Small intestine (tissue), 7 donors: ENCODE measurements around the gene LRRD1. TPM values are rescaled to one million over a fixed set of nuclear protein-coding genes. Genes with fewer than 3 reads are reported as not detected.
"Not testable (repeated sequence)": the region's sequence is repeated elsewhere in the genome, so short reads cannot be mapped to it uniquely, and the experiment has no call there.

Source experiments
- DNase-seq, 2 donors: peaks; one replicate each; pipeline versions ENCODE4 v3.0.0 to v3.0.0-alpha.2; 2013
- FAIRE-seq: peaks from 2 replicates; lab custom pipeline; 2012; peaks lifted over from hg19 to GRCh38; lab: Jason Lieb, UNC
- H3K27ac ChIP-seq, 3 donors: one replicate each; pipeline ENCODE4 v1.5.1; 2013; ENCODE audit warnings: low read length in 2 of 3, mild to moderate bottlenecking in 2 of 3, control low read depth in 1 of 3, inconsistent platforms in 1 of 3, low read depth in 1 of 3, moderate library complexity in 1 of 3
- H3K27me3 ChIP-seq, 3 donors: one replicate each; pipeline ENCODE4 v1.6.1; 2013; ENCODE audit warnings: low read length in 3 of 3, inconsistent platforms in 1 of 3; ENCODE audit not compliant: control insufficient read depth in 3 of 3, insufficient read depth in 3 of 3
- H3K36me3 ChIP-seq, 3 donors: one replicate each; pipeline ENCODE4 v1.6.1; 2013; ENCODE audit warnings: low read length in 3 of 3, inconsistent platforms in 1 of 3, low read depth in 1 of 3, mild to moderate bottlenecking in 1 of 3, moderate library complexity in 1 of 3; ENCODE audit not compliant: control insufficient read depth in 3 of 3, insufficient read depth in 2 of 3
- H3K4me1 ChIP-seq, 3 donors: one replicate each; pipeline ENCODE4 v1.6.1; 2013; ENCODE audit warnings: low read length in 2 of 3, inconsistent platforms in 1 of 3, low read depth in 1 of 3, mild to moderate bottlenecking in 1 of 3, moderate library complexity in 1 of 3; ENCODE audit not compliant: control insufficient read depth in 3 of 3, insufficient read depth in 2 of 3
- H3K4me3 ChIP-seq, 3 donors: one replicate each; pipeline ENCODE4 v1.5.1; 2013; ENCODE audit warnings: low read length in 3 of 3, control low read depth in 1 of 3, inconsistent platforms in 1 of 3, low read depth in 1 of 3, mild to moderate bottlenecking in 1 of 3, moderate library complexity in 1 of 3
- H3K9me3 ChIP-seq, 2 donors: one replicate each; pipeline ENCODE4 v1.6.1; 2013; ENCODE audit warnings: low read depth in 1 of 2, low read length in 1 of 2; ENCODE audit not compliant: control insufficient read depth in 2 of 2, insufficient read depth in 1 of 2
- whole genome bisulfite sequencing, 3 donors: extraction: QIAGEN DNeasy Blood & Tissue Kit; methylation state at CpG; one replicate each; pipeline ENCODE4 v1.1.7; 2013; 5-methylcytosine and 5-hydroxymethylcytosine counted together
- polyA plus RNA-seq, 4 donors: library from polyadenylated mRNA; stranded (reverse) in 3 of 4; unstranded in 1 of 4; fragments of 200-250 nt in 3 of 4; fragments of 120-200 nt in 1 of 4; gene quantifications; one replicate each; pipeline versions ENCODE4 v1.2.1 to v1.2.3, GENCODE V29; 2013
- donor health status: healthy with polysubstance abuse.
- donor health status: control.
- donor health status: control.
- donor health status: Bipolar disorder and iron deficiency.
- donor health status: healthy.

Gene LRRD1
- polyA plus RNA-seq, 4 donors: 0.01 to 0.13 TPM; not detected in 2

- Histone ChIP-seq H3K9me3 (peaks cover 0 to 27% of the 10 kb centered on the region in 2 donors), H3K36me3 (no peaks in the 10 kb centered on the region), H3K27me3 (no peaks in the 10 kb centered on the region), H3K4me1 (no peaks in the 10 kb centered on the region), H3K27ac (no peak overlapping the region), H3K4me3 (no peak overlapping the region)
- DNase-seq (no peak), FAIRE-seq (no peak)
- 93 to 97% (median 97%) methylated on average over 3 of the region's 3 CpGs for WGBS, 3 donors
Measured at GRCh38 chr7:92192326-92192725, 13.4 kb upstream of the LRRD1 start.

DNA sequence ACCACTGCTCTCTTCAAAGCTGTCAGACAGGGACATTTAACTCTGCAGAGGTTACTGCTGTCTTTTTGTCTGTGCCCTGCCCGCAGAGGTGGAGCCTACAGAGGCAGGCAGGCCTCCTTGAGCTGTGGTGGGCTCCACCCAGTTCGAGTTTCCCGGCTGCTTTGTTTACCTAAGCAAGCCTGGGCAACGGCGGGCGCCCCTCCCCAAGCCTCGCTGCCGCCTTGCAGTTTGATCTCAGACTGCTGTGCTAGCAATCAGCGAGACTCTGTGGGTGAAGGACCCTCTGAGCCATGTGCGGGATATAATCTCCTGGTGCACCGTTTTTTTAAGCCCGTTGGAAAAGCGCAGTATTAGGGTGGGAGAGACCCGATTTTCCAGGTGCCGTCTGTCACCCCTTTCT lies 10.3 kb upstream of the LRRD1 start:
- not testable (repeated sequence) for H3K27ac ChIP-seq, FAIRE-seq, H3K4me1 ChIP-seq, H3K4me3 ChIP-seq, DNase-seq, H3K27me3 ChIP-seq, H3K36me3 ChIP-seq
- 95 to 98% (median 97%) methylated on average over 10 to 15 of the region's 15 CpGs for WGBS, 3 donors
- H3K9me3 ChIP-seq: peaks cover 0 to 27% of the 10 kb centered on the region in 2 donors

DNA sequence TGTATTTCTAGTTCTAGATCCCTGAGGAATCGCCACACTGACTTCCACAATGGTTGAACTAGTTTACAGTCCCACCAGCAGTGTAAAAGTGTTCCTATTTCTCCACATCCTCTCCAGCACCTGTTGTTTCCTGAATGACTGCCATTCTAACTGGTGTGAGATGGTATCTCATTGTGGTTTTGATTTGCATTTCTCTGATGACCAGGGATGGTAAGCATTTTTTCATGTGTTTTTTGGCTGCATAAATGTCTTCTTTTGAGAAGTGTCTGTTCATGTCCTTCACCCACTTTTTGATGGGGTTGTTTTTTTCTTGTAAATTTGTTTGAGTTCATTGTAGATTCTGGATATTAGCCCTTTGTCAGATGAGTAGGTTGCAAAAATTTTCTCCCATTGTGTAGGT lies 5.4 kb upstream of the LRRD1 start:
- FAIRE-seq, DNase-seq, H3K9me3 ChIP-seq, H3K4me1 ChIP-seq, H3K27ac ChIP-seq, H3K27me3 ChIP-seq, H3K4me3 ChIP-seq, H3K36me3 ChIP-seq: not testable (repeated sequence)
- 70 to 100% (median 86%) methylated on average over 1 of the region's 1 CpG for WGBS, 3 donors

DNA sequence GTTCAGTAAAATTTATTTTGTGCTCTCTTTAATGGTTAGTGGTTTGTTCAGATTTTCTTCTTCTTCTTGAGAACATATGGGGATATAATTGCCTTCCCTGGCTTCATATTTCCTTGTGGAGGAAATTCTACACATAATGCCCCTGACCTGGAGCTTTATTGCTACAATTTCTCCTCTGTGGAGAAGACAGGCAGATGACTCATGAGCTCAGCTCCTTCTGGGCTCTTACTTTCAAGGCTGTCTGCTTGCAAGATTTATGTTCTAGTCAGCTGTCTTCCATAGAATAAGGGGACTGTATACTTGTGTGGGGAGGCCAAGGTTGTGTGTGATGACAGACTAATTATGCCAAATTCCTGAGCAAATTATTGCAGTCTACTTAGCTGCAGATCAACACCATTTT lies 1.6 kb downstream of the LRRD1 start:
- DNase-seq (peak in 1 of 2 donors; percentile 72), FAIRE-seq (no peak)
- H3K4me3 ChIP-seq: no peak overlapping the region
- H3K9me3 ChIP-seq: no peaks in the 10 kb centered on the region
- peak overlapping the region in 1 of 3 donors; percentile 38 for H3K27ac ChIP-seq
- peaks cover 0 to 9% (median 0%) of the 10 kb centered on the region in 3 donors for H3K4me1 ChIP-seq
- no peaks in the 10 kb centered on the region for H3K27me3 ChIP-seq
- H3K36me3 ChIP-seq: no peaks in the 10 kb centered on the region

GRCh38 chr7:92169529-92169928 lies 9.4 kb downstream of the LRRD1 start:
- not testable (repeated sequence) for H3K27ac ChIP-seq, DNase-seq, H3K27me3 ChIP-seq, FAIRE-seq, H3K4me1 ChIP-seq, H3K36me3 ChIP-seq, H3K4me3 ChIP-seq
- peaks cover 0 to 11% of the 10 kb centered on the region in 2 donors for H3K9me3 ChIP-seq
- WGBS, 3 donors: 80 to 90% (median 84%) methylated on average over 2 of the region's 2 CpGs

- H3K9me3 ChIP-seq: no peaks in the 10 kb centered on the region
- no peak overlapping the region for H3K4me3 ChIP-seq
- no peak for DNase-seq
- no peaks in the 10 kb centered on the region for H3K27me3 ChIP-seq
- 80 to 94% (median 85%) methylated on average over 1 of the region's 1 CpG for WGBS, 3 donors
- H3K36me3 ChIP-seq: no peaks in the 10 kb centered on the region
- no peak overlapping the region for H3K27ac ChIP-seq
- FAIRE-seq: no peak
- H3K4me1 ChIP-seq: no peaks in the 10 kb centered on the region
Measured at GRCh38 chr7:92161271-92161670, 17.7 kb downstream of the LRRD1 start.

GRCh38 chr7:92158660-92159575 lies 20.0 kb downstream of the LRRD1 start:
- 88 to 93% (median 92%) methylated on average over 3 of the region's 3 CpGs for WGBS, 3 donors
- FAIRE-seq: no peak

DNA sequence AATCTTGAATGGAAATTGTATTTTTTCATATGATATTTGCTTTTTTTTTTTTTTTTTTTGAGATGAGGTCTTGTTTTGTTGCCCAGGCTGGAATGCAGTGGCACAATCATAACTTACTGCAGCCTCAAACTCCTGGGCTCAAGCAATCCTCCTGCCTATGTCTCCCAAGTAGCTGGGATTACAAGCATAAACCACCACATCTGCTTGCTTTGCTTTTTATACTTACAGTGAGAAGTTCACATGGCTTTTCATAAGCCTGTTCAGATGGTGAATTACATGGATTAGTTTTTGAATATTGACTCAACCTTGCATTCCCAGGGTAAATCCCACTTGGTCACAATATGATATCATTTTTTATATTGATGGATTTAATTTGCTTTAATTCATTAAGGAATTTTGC lies 22.0 kb downstream of the LRRD1 start:
- Histone ChIP-seq H3K9me3 (no peaks in the 10 kb centered on the region), H3K27ac (no peak overlapping the region), H3K36me3 (no peaks in the 10 kb centered on the region), H3K4me3 (no peak overlapping the region), H3K4me1 (no peaks in the 10 kb centered on the region), H3K27me3 (no peaks in the 10 kb centered on the region)
- DNase-seq (no peak), FAIRE-seq (no peak)

More at GRCh38 chr7:92158660-92159575, 20.0 kb downstream of the LRRD1 start:
- H3K4me3 ChIP-seq: no peak overlapping the region
- H3K27ac ChIP-seq: no peak overlapping the region
- peak in 1 of 2 donors; percentile 20 for DNase-seq
- no peaks in the 10 kb centered on the region for H3K27me3 ChIP-seq
- H3K36me3 ChIP-seq: no peaks in the 10 kb centered on the region
- no peaks in the 10 kb centered on the region for H3K4me1 ChIP-seq
- H3K9me3 ChIP-seq: no peaks in the 10 kb centered on the region
